Panc1 (cell line): ENCODE measurements around the gene ARL5A. TPM values are rescaled to one million over a fixed set of nuclear protein-coding genes. Genes with fewer than 3 reads are reported as not detected.

ENCODE experiments used
- ATAC-seq: fragments of 200-7000 bp; cut with Tn5 transposase; 2 replicates; pipeline ENCODE4 v1.9.1; 2020; ENCODE audit warnings: mild to moderate bottlenecking, moderate library complexity
- BruUV-seq: library from RNA; stranded (reverse); fragments of 400-500 nt; replicated peaks from 2 replicates; lab custom pipeline; 2021; lab: Mats Ljungman, UMichigan
- CTCF ChIA-PET: fragments of 300-600 bp; sonication (Branson Sonifier 250); formaldehyde crosslinking; loops from one replicate; lab custom pipeline; 2022; ENCODE audit warnings: antibody characterized with exemption; lab: Charles Lee
- POLR2A ChIA-PET: fragments of 300-600 bp; sonication (Branson Sonifier 250); formaldehyde crosslinking; loops from one replicate; lab custom pipeline; 2022; ENCODE audit warnings: antibody characterized with exemption; lab: Charles Lee
- DNase-seq: peaks from one replicate; pipeline ENCODE4 v3.0.0-alpha.2; 2010; ENCODE audit warnings: low read depth, low spot score
- H3K27ac ChIP-seq: 2 replicates; pipeline ENCODE4 v1.5.1; 2011; ENCODE audit warnings: mild to moderate bottlenecking, low read length, inconsistent platforms
- H3K27me3 ChIP-seq: fragments of 200-500 bp; sonication (Bioruptor generic); 2 replicates; pipeline ENCODE4 v1.6.0; 2014; ENCODE audit warnings: low read length, inconsistent platforms; ENCODE audit not compliant: control insufficient read depth, insufficient read depth
- H3K36me3 ChIP-seq: fragments of 200-500 bp; sonication (Bioruptor generic); 2 replicates; pipeline ENCODE4 v1.5.1; 2014; ENCODE audit warnings: inconsistent platforms, mild to moderate bottlenecking, low read length, moderate library complexity; ENCODE audit not compliant: control insufficient read depth, insufficient read depth
- H3K4me1 ChIP-seq: 2 replicates; pipeline ENCODE4 v1.5.1; 2011; ENCODE audit warnings: inconsistent platforms, mild to moderate bottlenecking, low read length, moderate library complexity; ENCODE audit not compliant: control insufficient read depth, insufficient read depth
- H3K4me3 ChIP-seq, 2 experiments: 2 replicates each; pipeline ENCODE4 v1.5.1; 2011 to 2012; ENCODE audit warnings: low read depth in 2 of 2, low read length in 2 of 2, mild to moderate bottlenecking in 2 of 2, inconsistent platforms in 1 of 2, moderate library complexity in 1 of 2
- H3K9me3 ChIP-seq: fragments of 200-500 bp; sonication (Bioruptor generic); 2 replicates; pipeline ENCODE4 v1.5.1; 2014; ENCODE audit warnings: low read depth, mild to moderate bottlenecking, inconsistent platforms, low read length, moderate library complexity; ENCODE audit not compliant: control insufficient read depth, insufficient read depth
- POLR2AphosphoS5 ChIP-seq: IDR thresholded peaks from 2 replicates; pipeline ENCODE4 v1.6.1; 2012; ENCODE audit warnings: mild to moderate bottlenecking, low read depth, low read length, moderate library complexity
- SIN3A ChIP-seq: IDR thresholded peaks from 2 replicates; pipeline ENCODE4 v1.6.1; 2012; ENCODE audit warnings: low read depth, mild to moderate bottlenecking, low read length, moderate library complexity, borderline replicate concordance; ENCODE audit not compliant: insufficient read depth
- TCF7L2 ChIP-seq: IDR thresholded peaks from 2 replicates; pipeline ENCODE4 v1.6.1; 2011; ENCODE audit warnings: mild to moderate bottlenecking, low read depth, low read length, inconsistent platforms
- in situ Hi-C: cut with HindIII; loops from 2 replicates; pipeline ENCODE4 v1.10.0; 2016; ENCODE audit warnings: low sequenced_read_pairs, low pct_unique_long_range_greater_than_20kb
- intact Hi-C: fragments of 100-400 bp; cut with micrococcal nuclease; formaldehyde crosslinking; loops from one replicate; pipeline ENCODE4 v1.10.0; 2022; ENCODE audit not compliant: unreplicated experiment
- total RNA-seq: library from RNA; stranded (reverse); gene quantifications from one replicate; pipeline ENCODE4 v1.2.1, GENCODE V29; 2021; ENCODE audit not compliant: unreplicated experiment
- TF ChIP-seq, protein P1 (sequence below), 2 experiments: IDR thresholded peaks; 2 replicates each; pipeline ENCODE4 v1.6.1; 2011 to 2012; ENCODE audit warnings: low read depth in 2 of 2, control low read depth in 1 of 2, low read length in 1 of 2, mild to moderate bottlenecking in 1 of 2, moderate library complexity in 1 of 2; ENCODE audit not compliant: insufficient read depth in 1 of 2
- TF ChIP-seq, protein P2 (sequence below): fragments of 450-650 bp; IDR thresholded peaks from 2 replicates; pipeline ENCODE4 v1.5.1; 2017; ENCODE audit warnings: mild to moderate bottlenecking

ARL5A gene
- total RNA-seq, 1 experiment from 2014 or later, result 47.5 TPM

DNA sequence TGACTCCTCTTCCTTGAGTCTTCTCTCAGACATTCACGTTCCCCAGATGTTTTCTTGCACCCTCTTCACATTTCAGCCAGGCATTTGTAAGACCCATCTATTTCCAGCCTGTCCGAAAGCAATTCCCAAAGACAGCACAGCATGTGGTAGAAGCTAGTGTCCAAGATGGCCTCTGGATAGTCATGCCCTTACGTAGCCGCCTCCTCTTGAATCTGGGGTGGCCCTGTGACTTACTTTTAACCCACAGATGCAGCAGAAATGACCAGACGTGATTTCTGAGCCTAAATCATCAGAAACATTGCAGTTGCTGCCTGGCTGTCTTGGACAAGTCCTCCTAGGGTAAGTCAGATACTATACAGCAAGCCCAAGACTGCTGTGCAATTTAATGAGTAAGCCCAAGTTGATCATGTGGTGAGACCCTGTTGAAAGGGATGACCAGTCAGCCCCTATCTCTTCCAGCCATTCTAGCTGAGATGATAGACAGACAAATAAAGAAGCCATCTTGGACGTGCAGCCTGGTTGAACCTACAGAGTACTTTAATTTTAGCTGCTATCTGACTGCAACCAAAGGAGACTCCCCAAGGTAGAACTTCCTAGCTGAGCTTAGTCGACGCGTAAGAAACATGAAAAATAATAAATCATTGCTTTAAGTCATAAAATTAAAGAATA, 12.3 kb downstream of the ARL5A start:
- in situ Hi-C loops, result no loop called here
- DNase-seq, result no peak
- TF ChIP-seq SIN3A, result no peak
- TF ChIP-seq, protein P1, sequence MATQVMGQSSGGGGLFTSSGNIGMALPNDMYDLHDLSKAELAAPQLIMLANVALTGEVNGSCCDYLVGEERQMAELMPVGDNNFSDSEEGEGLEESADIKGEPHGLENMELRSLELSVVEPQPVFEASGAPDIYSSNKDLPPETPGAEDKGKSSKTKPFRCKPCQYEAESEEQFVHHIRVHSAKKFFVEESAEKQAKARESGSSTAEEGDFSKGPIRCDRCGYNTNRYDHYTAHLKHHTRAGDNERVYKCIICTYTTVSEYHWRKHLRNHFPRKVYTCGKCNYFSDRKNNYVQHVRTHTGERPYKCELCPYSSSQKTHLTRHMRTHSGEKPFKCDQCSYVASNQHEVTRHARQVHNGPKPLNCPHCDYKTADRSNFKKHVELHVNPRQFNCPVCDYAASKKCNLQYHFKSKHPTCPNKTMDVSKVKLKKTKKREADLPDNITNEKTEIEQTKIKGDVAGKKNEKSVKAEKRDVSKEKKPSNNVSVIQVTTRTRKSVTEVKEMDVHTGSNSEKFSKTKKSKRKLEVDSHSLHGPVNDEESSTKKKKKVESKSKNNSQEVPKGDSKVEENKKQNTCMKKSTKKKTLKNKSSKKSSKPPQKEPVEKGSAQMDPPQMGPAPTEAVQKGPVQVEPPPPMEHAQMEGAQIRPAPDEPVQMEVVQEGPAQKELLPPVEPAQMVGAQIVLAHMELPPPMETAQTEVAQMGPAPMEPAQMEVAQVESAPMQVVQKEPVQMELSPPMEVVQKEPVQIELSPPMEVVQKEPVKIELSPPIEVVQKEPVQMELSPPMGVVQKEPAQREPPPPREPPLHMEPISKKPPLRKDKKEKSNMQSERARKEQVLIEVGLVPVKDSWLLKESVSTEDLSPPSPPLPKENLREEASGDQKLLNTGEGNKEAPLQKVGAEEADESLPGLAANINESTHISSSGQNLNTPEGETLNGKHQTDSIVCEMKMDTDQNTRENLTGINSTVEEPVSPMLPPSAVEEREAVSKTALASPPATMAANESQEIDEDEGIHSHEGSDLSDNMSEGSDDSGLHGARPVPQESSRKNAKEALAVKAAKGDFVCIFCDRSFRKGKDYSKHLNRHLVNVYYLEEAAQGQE (IDR thresholded peaks at IDR 0.05; ENCODE audit: insufficient read depth in 1 of 2, low read depth in 2 of 2, low read length in 1 of 2), result no peak
- TF ChIP-seq, protein P2, sequence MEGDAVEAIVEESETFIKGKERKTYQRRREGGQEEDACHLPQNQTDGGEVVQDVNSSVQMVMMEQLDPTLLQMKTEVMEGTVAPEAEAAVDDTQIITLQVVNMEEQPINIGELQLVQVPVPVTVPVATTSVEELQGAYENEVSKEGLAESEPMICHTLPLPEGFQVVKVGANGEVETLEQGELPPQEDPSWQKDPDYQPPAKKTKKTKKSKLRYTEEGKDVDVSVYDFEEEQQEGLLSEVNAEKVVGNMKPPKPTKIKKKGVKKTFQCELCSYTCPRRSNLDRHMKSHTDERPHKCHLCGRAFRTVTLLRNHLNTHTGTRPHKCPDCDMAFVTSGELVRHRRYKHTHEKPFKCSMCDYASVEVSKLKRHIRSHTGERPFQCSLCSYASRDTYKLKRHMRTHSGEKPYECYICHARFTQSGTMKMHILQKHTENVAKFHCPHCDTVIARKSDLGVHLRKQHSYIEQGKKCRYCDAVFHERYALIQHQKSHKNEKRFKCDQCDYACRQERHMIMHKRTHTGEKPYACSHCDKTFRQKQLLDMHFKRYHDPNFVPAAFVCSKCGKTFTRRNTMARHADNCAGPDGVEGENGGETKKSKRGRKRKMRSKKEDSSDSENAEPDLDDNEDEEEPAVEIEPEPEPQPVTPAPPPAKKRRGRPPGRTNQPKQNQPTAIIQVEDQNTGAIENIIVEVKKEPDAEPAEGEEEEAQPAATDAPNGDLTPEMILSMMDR, result no peak
- TF ChIP-seq TCF7L2, result no peak
- TF ChIP-seq POLR2AphosphoS5, result no peak
- H3K27ac ChIP-seq, result no peak overlapping the region
- no TSS peak for BruUV-seq
- intact Hi-C loops, result no loop called here
- H3K27me3 ChIP-seq, result no peaks in the 10 kb centered on the region
- peaks cover 9% of the 10 kb centered on the region; the same call in 1 of the 2 replicates for H3K36me3 ChIP-seq
- no peak for ATAC-seq
- no peaks in the 10 kb centered on the region for H3K4me1 ChIP-seq
- H3K4me3 ChIP-seq, result no peak overlapping the region
- H3K9me3 ChIP-seq, result no peaks in the 10 kb centered on the region
- CTCF ChIA-PET, result no interaction called here
- POLR2A ChIA-PET, result interaction anchor here (0.6 kb wide), 1 partner anchor 825 kb away, joined by 3 read pairs; no protein-coding TSS in a partner anchor

DNA sequence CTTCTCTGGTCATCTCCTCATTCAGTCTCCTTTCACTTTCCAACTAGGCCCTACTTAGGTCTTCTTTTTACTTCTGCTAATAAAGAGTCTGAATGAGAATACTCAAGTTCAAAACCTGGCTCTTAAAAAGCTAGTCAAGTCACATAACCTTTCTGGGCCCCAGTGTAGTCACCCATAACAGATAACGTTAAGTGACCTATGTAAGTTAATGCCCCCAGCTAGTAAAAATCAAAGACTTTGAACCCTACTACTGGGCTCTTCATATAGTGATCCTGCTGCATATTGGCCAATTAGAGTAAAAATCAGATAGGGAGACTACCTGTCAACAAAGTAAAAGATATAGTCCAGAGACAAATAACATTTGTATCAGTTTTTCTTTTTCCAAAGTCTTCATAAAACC, 17.7 kb downstream of the ARL5A start:
- Histone ChIP-seq H3K36me3 (peaks cover 19% of the 10 kb centered on the region), H3K27me3 (no peaks in the 10 kb centered on the region), H3K9me3 (no peaks in the 10 kb centered on the region), H3K4me3 (no peak overlapping the region), H3K4me1 (no peaks in the 10 kb centered on the region), H3K27ac (no peak overlapping the region)
- POLR2A ChIA-PET, result no interaction called here
- CTCF ChIA-PET, result no interaction called here
- no peak for DNase-seq
- intact Hi-C loops (no loop called here), in situ Hi-C loops (no loop called here)
- no TSS peak for BruUV-seq
- no peak for ATAC-seq
- TF ChIP-seq TCF7L2, result no peak
- no peak for TF ChIP-seq POLR2AphosphoS5
- TF ChIP-seq, protein P2, result no peak
- TF ChIP-seq SIN3A, result no peak
- TF ChIP-seq, protein P1 (IDR thresholded peaks at IDR 0.05; ENCODE audit: insufficient read depth in 1 of 2, low read depth in 2 of 2, low read length in 1 of 2), result no peak
